ENCODE data around the gene EDN1.

Gene EDN1

GRCh38 chr6:12289933-12290820 is at the start of gene EDN1:
Gene EDN1 (plus strand): TSS chr6:12290361. CDS start chr6:12290630, 269 bp downstream.
- peak; percentile 63 for DNase-seq

DNA sequence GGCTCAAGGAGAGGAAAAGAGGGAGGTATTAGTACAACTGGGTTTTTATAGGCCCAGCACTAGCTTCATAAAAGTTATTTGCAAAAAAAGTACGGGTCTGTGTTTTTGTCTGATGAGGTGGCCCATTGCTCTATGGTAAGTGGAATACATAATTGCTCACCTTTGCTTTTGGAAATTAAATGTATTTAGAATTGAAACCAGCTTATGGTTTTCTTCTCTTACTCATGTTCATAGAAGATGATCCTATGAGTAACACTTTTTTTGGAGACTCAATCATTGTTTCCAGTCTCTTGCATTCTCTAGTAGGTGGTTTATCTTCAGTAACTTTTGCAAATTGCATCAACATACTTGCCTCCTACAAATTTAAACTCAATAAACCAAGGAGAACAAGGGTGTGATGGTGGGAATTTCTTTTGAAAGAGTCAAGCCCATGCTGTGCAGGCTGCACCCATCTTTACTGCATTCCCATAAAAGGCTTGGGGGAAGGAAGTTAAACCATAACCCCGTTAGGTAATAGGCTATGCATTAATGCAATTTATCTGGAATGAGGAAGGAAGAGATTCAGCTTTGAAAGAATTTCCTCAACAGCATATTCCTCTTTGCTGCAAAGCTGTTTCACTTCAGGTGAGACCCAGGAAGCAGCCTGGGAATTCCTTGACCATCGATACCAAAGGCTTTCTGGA is 48.5 kb upstream of the EDN1 start:
- no peak for DNase-seq

- no peak for DNase-seq
Observed at GRCh38 chr6:12243169-12243568, 47.0 kb upstream of the EDN1 start.

- no peak for DNase-seq
Observed at GRCh38 chr6:12245360-12245759, 44.8 kb upstream of the EDN1 start.

- no peak for DNase-seq
Observed at GRCh38 chr6:12245763-12246718, 44.1 kb upstream of the EDN1 start.

- no peak for DNase-seq
Observed at GRCh38 chr6:12246900-12247299, 43.3 kb upstream of the EDN1 start.

DNA sequence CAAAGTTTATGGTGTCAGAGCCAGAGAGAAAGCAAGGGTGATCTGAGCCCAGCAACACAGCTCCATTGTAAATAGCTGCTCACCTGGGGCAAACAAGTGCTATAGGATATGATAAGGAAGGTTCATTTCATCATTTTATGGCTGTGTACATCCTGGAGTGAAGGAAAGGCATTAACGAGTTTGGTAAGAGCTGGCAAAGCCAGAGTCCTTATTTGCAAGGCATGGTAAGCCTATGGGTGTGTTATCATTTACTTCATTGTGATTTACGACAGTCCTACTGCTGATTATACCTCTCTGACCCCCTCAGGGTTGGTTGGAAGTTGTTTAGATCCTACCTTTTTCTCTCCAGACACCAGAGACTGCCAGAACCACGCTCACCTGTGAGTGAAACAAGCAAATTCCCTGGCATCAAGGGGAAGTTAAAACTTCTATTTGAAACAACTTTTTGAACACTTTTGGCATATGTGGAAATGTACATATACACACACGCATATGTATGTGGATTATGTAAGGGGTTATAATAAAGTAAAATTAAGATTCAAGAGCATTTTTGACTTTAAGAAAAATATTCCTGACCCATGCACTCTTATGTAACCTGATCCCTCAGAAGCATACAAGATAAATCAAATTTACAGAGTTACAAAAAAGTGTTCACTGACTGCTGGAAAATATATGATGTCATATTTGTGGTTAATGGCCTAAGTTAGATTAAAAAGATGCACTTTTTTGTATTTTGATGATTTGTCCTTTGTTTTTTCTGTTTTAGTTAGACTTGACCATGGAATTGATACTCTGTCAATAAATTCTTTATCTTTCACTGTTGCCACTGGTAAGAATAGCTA is 40.4 kb upstream of the EDN1 start:
- DNase-seq = no peak

DNA sequence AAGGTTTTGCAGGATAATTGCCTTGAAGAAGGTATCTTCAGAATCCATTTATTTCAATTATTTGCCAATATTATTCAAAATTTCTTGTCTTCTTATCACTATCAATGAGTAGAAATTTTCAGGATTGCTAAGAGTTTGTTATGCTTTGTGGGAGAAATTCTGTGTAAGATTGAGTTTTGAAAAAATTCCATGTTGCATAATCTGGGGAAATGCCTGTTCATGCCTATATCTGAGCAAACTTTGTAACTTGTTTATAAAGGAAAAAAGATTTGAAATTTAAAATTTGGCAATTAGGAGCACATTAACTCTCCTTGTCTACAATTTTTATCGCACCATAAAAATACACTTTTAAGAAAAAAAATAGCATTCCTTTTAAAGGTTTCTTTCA is 39.8 kb upstream of the EDN1 start:
- DNase-seq = no peak

DNA sequence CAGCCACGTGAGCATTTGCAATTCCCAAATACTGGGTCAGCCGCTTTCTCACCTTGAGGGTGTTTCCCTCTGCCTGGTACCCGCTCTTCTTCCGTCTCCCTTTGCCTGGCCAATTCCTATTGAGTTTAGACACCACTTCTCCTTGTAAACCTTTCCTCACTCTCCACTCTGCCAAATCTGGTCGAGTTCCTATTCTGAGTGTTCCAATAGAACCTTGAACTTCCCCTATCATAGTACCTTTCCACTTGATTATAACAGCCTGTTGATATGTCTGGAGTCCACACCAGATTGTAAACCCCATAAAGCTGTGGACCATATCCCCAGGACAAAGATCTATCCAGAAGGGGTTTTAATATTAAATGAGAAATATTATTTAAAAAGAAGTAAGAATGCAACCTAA is 36.0 kb upstream of the EDN1 start:
- DNase-seq = no peak

GRCh38 chr6:12258191-12258590 is 32.0 kb upstream of the EDN1 start:
- DNase-seq = no peak

DNA sequence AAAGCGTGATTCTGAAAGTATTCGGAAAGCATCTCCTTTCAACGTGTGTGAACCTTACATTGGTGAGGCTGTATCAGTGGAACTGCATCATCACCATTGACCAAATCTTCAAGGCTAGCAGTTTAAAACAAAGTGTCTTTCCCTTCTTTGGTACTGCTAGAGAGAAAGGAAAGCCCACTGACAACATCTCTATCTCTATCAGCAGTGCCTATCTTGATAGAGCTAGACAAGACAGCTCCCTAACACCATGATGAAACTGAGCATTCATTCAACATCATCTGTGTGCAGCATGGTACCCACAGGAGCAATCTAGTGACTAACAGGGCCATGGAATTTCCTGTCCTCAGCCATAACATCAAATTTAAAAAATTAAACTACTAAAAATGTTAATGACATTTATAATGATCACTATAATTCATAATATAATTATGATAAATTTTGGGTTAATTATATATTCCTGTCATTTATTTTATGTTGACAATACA is 31.5 kb upstream of the EDN1 start:
- DNase-seq = no peak

- DNase-seq = no peak
Observed at GRCh38 chr6:12260458-12261093, 29.6 kb upstream of the EDN1 start.

GRCh38 chr6:12261502-12261901 is 28.7 kb upstream of the EDN1 start:
- no peak for DNase-seq

DNA sequence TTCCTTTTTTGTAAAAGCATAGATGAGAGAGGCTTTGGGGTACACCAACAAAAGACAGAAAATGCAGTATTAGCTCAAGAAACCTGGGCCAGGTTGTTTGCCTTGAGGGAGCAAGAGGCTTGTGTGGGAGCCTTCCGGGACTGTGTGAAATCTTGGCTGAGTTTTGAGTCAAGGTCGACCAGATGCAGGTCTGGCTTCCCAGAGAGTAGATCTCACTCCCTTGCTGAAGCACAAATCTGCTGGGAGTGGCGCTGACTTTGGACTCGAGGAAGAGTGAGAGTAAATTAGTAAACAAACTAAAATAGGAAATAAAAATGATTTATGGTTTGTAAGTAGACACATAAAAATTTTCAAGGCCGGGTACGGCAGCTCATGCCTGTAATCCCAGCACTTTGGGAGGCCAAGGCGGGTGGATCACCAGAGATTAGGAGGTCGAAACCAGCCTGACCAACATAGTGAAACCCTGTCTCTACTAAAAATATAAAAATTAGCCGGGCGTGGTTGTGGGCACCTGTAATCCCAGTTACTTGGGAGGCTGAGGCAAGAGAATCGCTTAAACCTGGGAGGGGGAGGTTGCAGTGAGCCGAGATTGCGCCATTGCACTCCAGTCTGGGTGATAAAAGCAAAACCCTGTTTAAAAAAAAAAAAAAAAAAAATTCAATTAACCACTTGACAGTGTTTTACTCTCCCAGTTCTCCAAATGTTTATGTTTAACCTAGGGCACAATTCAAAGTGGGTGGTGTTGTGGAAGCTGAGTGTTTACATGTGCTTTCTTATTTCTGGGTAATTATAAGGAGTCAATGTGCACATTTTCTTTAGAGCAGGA is 27.7 kb upstream of the EDN1 start:
- DNase-seq = no peak

DNA sequence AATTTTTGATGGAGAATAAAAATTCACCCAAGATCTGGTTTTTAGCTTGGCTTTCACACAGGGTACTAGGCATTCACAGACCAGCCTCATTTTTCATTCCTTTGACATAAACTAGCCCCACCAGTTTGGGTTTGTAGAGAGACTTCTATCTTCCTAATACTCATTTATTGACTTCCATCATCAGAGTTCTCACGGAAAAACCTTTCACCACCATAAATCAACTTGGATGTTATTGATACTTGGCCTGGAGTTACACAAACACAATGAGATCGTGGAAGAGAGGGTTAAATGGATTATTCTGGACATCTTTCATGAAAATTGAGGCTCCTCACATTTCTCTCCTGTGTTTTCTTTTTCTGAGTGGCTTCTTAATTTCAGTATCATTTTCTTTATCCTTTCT is 26.8 kb upstream of the EDN1 start:
- DNase-seq = no peak

GRCh38 chr6:12264671-12265070 is 25.5 kb upstream of the EDN1 start:
- DNase-seq = no peak

DNA sequence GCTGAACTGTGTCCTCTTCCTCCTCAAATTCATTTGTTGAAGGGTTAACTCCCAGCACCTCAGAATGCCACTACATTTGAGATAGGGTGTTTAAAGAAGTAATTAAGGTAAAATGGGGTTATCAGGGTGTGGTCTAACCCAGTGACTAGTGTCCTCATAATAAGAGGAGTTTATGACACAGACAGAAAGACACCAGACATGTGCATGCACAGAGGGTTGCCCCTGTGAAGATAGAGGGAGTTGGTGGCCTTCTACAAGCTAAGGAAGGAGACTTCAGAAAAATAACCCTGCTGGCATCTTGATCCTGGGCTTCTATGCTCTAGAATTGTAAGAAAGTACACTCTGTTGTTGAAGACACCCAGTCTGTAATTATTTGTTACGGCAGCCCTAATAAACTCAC is 24.9 kb upstream of the EDN1 start:
- DNase-seq = no peak

DNA sequence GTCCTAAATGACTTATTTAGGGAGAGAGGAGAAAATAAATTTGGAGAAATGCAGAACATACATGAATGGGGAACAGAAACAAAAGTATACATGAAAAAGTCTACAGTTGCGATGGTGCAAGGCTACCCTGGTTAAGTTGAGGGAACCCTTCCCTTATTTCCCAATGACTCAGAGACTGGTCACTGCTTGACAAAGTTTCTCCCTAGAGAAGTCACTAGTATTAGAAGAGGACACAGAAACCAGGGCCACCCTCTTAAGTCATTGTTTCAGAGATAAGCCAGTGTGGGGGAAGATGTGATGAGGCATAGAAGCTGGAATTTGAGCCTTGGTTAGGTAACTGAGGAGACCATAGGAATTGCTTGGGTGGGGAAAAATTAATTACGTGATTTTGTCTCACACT is 24.4 kb upstream of the EDN1 start:
- no peak for DNase-seq

GRCh38 chr6:12266571-12266970 is 23.6 kb upstream of the EDN1 start:
- no peak for DNase-seq

- no peak for DNase-seq
Observed at GRCh38 chr6:12269110-12269509, 21.1 kb upstream of the EDN1 start.

Measured in stimulated activated CD4-positive, alpha-beta T cell treated with anti-CD3 and anti-CD28 coated beads, Interleukin-4, amount 100 ng/mL, for 1 hour (primary cell).